GM18861 (cell line): ENCODE data around the gene USP47.

Source experiments
- ATAC-seq: cut with Tn5 transposase; IDR thresholded peaks from one replicate; pipeline ENCODE4 v1.9.1; 2021; ENCODE audit not compliant: unreplicated experiment

Gene USP47

GRCh38 chr11:11978792-11979487 lies 137.2 kb downstream of the USP47 start:
- ATAC-seq: no peak

GRCh38 chr11:11979488-11980117 lies 137.8 kb downstream of the USP47 start:
- ATAC-seq: no peak

GRCh38 chr11:11980200-11980599 lies 138.4 kb downstream of the USP47 start:
- ATAC-seq: no peak

GRCh38 chr11:11980841-11981308 lies 139.1 kb downstream of the USP47 start:
- no peak for ATAC-seq

GRCh38 chr11:11981364-11981763 lies 139.6 kb downstream of the USP47 start:
- ATAC-seq: no peak

- ATAC-seq: no peak
These were observed 140.1 kb downstream of the USP47 start for GRCh38 chr11:11981840-11982239.

GRCh38 chr11:11982461-11982860 lies 140.7 kb downstream of the USP47 start:
- ATAC-seq: no peak

GRCh38 chr11:11982975-11983374 lies 141.2 kb downstream of the USP47 start:
- ATAC-seq: no peak

- ATAC-seq: no peak
These were observed 141.7 kb downstream of the USP47 start for GRCh38 chr11:11983427-11983826.

GRCh38 chr11:11984563-11984962 lies 142.8 kb downstream of the USP47 start:
- ATAC-seq: no peak

- no peak for ATAC-seq
These were observed 143.4 kb downstream of the USP47 start for GRCh38 chr11:11985016-11985715.

- ATAC-seq: no peak
These were observed 144.5 kb downstream of the USP47 start for GRCh38 chr11:11985954-11986949.

GRCh38 chr11:11987503-11988022 lies 145.8 kb downstream of the USP47 start:
- no peak for ATAC-seq

- ATAC-seq: no peak
These were observed 146.4 kb downstream of the USP47 start for GRCh38 chr11:11988099-11988651.

- no peak for ATAC-seq
These were observed 147.0 kb downstream of the USP47 start for GRCh38 chr11:11988681-11989261.

GRCh38 chr11:11989774-11990744 lies 148.3 kb downstream of the USP47 start:
- ATAC-seq: no peak

- no peak for ATAC-seq
These were observed 150.8 kb downstream of the USP47 start for GRCh38 chr11:11992257-11993212.

GRCh38 chr11:11993839-11994238 lies 152.1 kb downstream of the USP47 start:
- no peak for ATAC-seq
